Type B pancreatic cell (in vitro differentiated cells): ENCODE data around the gene SYT3. TPM values are rescaled to one million over a fixed set of nuclear protein-coding genes. Genes with fewer than 3 reads are reported as not detected.
A peak's percentile ranks its signal among the peaks of the same experiment; 100 is the strongest.

Experiments used
- DNase-seq: peaks from one replicate; pipeline ENCODE4 v3.0.0; 2021; ENCODE audit warnings: mixed read lengths; ENCODE audit not compliant: unreplicated experiment; ENCODE audit errors: extremely low spot score
- H3K27ac Mint-ChIP-seq: 2 replicates; pipeline ENCODE4 v1.8.0; 2021; ENCODE audit warnings: mild to moderate bottlenecking, mixed read lengths
- H3K27me3 Mint-ChIP-seq: 2 replicates; pipeline ENCODE4 v1.8.0; 2021; ENCODE audit warnings: mixed read lengths
- H3K36me3 Mint-ChIP-seq: 2 replicates; pipeline ENCODE4 v1.8.0; 2021; ENCODE audit warnings: mixed read lengths
- H3K4me1 Mint-ChIP-seq: one replicate; pipeline ENCODE4 v1.8.0; 2021; ENCODE audit warnings: mixed read lengths; ENCODE audit not compliant: unreplicated experiment
- H3K4me3 Mint-ChIP-seq: 2 replicates; pipeline ENCODE4 v1.8.0; 2021; ENCODE audit warnings: mild to moderate bottlenecking, mixed read lengths
- H3K9me3 Mint-ChIP-seq: 2 replicates; pipeline ENCODE4 v1.8.0; 2021; ENCODE audit warnings: mixed read lengths
- CTCF ChIP-seq: fragments of 200-600 bp; sonication (generic); conservative IDR thresholded peaks from 2 replicates; pipeline ENCODE4 v1.5.0; 2021; ENCODE audit warnings: antibody characterized with exemption, mild to moderate bottlenecking
- total RNA-seq: library from RNA; stranded (reverse); gene quantifications from 2 replicates; pipeline ENCODE4 v1.2.1, GENCODE V29; 2021; ENCODE audit warnings: low replicate concordance

The SYT3 gene
- total RNA-seq, 1 donor from 2014 or later, result 0.68 TPM

- H3K27me3 Mint-ChIP-seq, result peaks cover 68% of the 10 kb centered on the region
- no peak overlapping the region for H3K4me3 Mint-ChIP-seq
- H3K4me1 Mint-ChIP-seq, result peaks cover 7% of the 10 kb centered on the region
- no peaks in the 10 kb centered on the region for H3K36me3 Mint-ChIP-seq
- H3K9me3 Mint-ChIP-seq, result no peaks in the 10 kb centered on the region
- no peak for DNase-seq
- TF ChIP-seq CTCF, result peak; percentile 88
- H3K27ac Mint-ChIP-seq, result no peak overlapping the region
These were observed 29.8 kb upstream of the SYT3 start for GRCh38 chr19:50669302-50670101.

GRCh38 chr19:50668879-50669278, 29.2 kb upstream of the SYT3 start:
- H3K4me1 Mint-ChIP-seq, result peaks cover 7% of the 10 kb centered on the region
- no peak for TF ChIP-seq CTCF
- H3K27ac Mint-ChIP-seq, result no peak overlapping the region
- H3K27me3 Mint-ChIP-seq, result peaks cover 68% of the 10 kb centered on the region
- DNase-seq, result no peak
- no peaks in the 10 kb centered on the region for H3K9me3 Mint-ChIP-seq
- no peaks in the 10 kb centered on the region for H3K36me3 Mint-ChIP-seq
- no peak overlapping the region for H3K4me3 Mint-ChIP-seq

GRCh38 chr19:50668416-50668815, 28.7 kb upstream of the SYT3 start:
- Mint-ChIP-seq H3K4me1 (peaks cover 7% of the 10 kb centered on the region), H3K27me3 (peaks cover 68% of the 10 kb centered on the region), H3K4me3 (no peak overlapping the region), H3K9me3 (no peaks in the 10 kb centered on the region), H3K27ac (no peak overlapping the region), H3K36me3 (no peaks in the 10 kb centered on the region)
- DNase-seq, result no peak
- TF ChIP-seq CTCF, result no peak

GRCh38 chr19:50667759-50668231, 28.1 kb upstream of the SYT3 start:
- Mint-ChIP-seq H3K27ac (no peak overlapping the region), H3K27me3 (peaks cover 68% of the 10 kb centered on the region), H3K4me1 (peaks cover 7% of the 10 kb centered on the region), H3K36me3 (no peaks in the 10 kb centered on the region), H3K4me3 (no peak overlapping the region), H3K9me3 (no peaks in the 10 kb centered on the region)
- DNase-seq, result no peak
- TF ChIP-seq CTCF, result no peak

GRCh38 chr19:50667177-50667758, 27.6 kb upstream of the SYT3 start:
- TF ChIP-seq CTCF, result no peak
- peaks cover 69% of the 10 kb centered on the region for H3K27me3 Mint-ChIP-seq
- DNase-seq, result no peak
- H3K4me3 Mint-ChIP-seq, result no peak overlapping the region
- no peak overlapping the region for H3K27ac Mint-ChIP-seq
- H3K36me3 Mint-ChIP-seq, result no peaks in the 10 kb centered on the region
- peaks cover 7% of the 10 kb centered on the region for H3K4me1 Mint-ChIP-seq
- H3K9me3 Mint-ChIP-seq, result no peaks in the 10 kb centered on the region
